RCC 7860 (cell line): ENCODE data around the gene TRMT5.
A peak's percentile ranks its signal among the peaks of the same experiment; 100 is the strongest.

ENCODE experiments used
- DNase-seq: peaks from one replicate; pipeline ENCODE4 v3.0.0-alpha.2; 2015; ENCODE audit warnings: low spot score
- FAIRE-seq: peaks from 2 replicates; lab custom pipeline; 2012; peaks lifted over from hg19 to GRCh38; lab: Jason Lieb, UNC

Gene TRMT5

DNA sequence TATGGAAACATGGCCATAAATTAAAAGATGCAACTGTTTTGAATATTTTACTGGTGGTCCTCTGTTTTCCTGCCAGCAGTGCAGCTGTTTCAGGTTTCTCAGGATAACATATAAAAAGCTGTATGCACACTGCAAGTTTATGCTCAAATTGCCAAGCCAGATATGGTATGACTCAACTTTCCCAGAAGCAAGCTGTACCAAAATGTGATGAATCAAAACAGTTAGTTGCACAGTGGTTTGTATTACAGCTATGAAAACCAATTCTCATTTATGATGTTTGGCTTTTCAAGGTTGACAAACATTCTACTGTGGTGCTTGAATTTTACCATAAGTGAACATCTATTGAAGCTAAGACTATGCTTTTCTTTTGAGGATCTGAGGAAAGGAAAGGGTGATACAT, 15.5 kb downstream of the TRMT5 start:
- DNase-seq: no peak

DNA sequence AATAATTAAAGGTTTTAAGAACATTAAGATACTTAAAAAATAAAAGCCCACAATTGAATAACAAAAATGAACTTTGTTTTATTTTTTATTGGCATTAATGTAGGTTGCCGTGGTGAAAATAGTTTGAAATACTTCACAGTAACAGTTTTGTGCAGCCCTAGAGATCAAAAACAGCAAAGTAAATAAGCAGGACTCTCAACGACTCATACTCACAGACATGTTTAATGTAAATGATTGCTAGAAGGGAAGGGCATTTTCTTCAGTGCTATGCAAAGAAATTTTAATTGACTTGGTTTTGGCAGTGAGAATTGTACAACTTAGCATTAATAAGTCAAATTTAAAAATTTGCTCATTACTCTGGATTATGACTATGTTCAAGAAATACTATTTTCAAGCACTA, 16.0 kb downstream of the TRMT5 start:
- FAIRE-seq (no peak), DNase-seq (no peak)

More for the DNA sequence above, 15.5 kb downstream of the TRMT5 start:
- no peak for FAIRE-seq

- no peak for FAIRE-seq
- DNase-seq: no peak
Observed at GRCh38 chr14:60963761-60964160, 17.1 kb downstream of the TRMT5 start.

DNA sequence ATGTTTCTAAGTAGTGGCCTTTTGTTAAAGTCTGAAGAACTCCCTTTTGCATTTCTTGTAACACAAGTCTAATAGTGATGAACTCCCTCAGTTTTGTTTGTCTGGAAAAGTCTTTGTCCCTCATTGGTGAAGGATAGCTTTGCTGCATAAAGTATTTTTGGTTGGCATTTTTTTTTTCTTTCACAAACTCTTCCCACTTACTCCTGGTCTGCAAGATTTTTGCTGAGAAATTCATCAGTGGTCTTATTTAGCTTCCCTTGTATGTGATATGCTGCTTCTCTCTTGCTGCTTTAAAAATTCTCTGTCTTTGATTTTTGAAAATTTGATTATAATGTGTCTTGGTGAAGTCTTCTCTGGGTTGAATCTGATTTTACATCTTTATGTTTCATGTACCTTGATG, 22.7 kb downstream of the TRMT5 start:
- FAIRE-seq (no peak), DNase-seq (no peak)

GRCh38 chr14:60956632-60957031, 24.2 kb downstream of the TRMT5 start:
- DNase-seq (no peak), FAIRE-seq (no peak)

GRCh38 chr14:60956202-60956601, 24.7 kb downstream of the TRMT5 start:
- no peak for DNase-seq

GRCh38 chr14:60951776-60952435, 29.0 kb downstream of the TRMT5 start:
- FAIRE-seq (no peak), DNase-seq (no peak)

More at GRCh38 chr14:60956202-60956601, 24.7 kb downstream of the TRMT5 start:
- FAIRE-seq: no peak

DNA sequence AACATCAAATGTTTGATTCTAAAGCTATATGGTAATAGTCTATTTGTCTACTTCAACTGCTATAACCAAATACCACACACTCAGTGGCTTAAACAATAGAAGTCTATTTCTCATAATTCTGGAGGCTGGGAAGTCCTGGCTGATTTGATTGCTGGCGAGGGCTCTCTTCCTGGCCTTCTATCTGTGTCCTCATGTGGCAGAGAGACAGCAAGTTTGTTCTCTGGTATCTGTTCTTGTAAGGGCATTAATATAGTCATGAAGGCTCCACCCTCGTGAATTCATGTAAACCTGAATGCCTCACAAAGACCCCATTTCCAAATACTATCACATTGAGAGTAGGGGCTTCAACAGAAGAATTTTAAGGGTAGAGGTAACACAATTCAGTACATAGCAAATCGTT, 34.1 kb downstream of the TRMT5 start:
- DNase-seq: no peak

DNA sequence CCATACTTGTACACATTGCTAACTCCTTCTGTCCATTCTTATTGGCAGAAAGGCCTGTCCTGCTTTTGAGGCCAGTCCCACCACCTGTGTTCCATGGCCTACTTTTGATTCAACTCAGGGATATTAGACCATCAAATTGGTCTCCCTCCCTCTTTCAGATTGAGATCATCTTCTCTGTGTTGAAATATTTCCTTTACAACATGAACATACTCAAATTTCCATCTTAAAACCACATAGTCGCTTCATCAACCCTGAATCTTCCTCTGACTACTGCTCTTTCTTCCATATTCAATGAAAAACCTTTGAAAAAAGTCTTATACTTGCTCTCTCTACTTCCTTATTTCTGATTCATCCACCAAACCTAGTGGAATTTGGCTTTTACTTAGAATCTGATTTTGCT, 34.9 kb downstream of the TRMT5 start:
- FAIRE-seq: no peak

More for the DNA sequence above, 34.1 kb downstream of the TRMT5 start:
- FAIRE-seq: no peak

GRCh38 chr14:60944204-60944603, 36.7 kb downstream of the TRMT5 start:
- DNase-seq (no peak), FAIRE-seq (no peak)

More for the DNA sequence above, 34.9 kb downstream of the TRMT5 start:
- DNase-seq: no peak

GRCh38 chr14:60943637-60944032, 37.2 kb downstream of the TRMT5 start:
- FAIRE-seq (no peak), DNase-seq (no peak)

- FAIRE-seq: no peak
- no peak for DNase-seq
Observed at GRCh38 chr14:60935319-60935718, 45.6 kb downstream of the TRMT5 start.

GRCh38 chr14:60933920-60934655, 46.8 kb downstream of the TRMT5 start:
- FAIRE-seq (no peak), DNase-seq (no peak)

DNA sequence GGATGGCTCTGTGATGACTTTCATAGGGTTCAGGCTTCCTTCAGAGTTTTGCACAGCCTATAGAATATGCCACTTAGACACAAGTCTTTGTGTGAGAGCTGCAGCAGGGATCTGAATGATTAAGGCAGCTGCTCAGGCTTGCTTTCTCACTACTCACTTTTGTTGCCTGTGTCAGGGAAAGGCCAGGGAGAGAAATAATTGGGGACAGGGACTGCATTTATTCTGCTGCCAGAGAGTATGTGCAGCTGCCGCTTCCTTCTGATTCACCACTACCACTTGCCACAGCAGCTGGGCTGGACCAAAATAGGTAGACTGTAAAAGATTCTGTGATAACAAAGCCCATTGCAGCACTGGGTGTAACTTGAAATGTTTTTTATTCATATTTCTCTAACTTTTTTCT, 49.7 kb downstream of the TRMT5 start:
- no peak for FAIRE-seq
- DNase-seq: no peak

DNA sequence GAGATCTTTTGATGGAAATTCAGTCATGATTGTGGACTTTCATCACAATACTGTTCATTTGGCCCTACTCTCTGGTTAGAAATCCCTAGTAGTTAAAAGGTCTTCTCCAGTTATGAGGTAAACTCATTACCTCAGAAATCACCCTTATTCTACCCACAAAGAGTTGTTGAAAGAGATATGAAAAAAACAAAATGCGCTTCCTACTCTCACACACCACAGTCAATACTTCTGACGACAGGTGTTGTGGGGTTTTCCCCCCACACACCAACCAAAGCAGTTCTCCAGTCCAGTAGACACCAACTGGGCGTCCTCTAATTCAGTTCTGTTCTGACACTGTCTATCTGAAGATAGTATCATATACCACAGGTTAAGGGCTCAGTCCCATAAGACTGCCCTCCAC, 54.9 kb downstream of the TRMT5 start:
- no peak for FAIRE-seq

DNA sequence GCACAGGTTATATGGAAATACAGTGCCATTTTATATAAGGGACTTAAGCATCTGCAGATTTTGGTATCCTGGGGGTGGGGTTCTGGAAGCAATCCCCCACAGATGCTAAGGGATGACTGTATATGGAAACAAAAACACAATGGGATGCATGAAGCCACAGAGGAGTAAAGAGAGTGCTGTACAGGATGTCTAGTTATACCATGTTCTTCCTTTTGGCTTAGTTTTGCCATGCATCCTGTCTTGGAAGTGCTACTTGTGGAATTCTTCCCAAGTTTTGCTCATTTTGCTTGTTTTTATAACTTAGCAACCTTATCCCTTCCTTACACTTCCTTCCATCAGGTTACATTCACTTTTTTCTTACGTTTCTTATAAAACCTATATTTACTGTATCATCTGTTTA, 55.6 kb downstream of the TRMT5 start:
- DNase-seq (no peak), FAIRE-seq (no peak)

More for the DNA sequence above, 54.9 kb downstream of the TRMT5 start:
- no peak for DNase-seq

DNA sequence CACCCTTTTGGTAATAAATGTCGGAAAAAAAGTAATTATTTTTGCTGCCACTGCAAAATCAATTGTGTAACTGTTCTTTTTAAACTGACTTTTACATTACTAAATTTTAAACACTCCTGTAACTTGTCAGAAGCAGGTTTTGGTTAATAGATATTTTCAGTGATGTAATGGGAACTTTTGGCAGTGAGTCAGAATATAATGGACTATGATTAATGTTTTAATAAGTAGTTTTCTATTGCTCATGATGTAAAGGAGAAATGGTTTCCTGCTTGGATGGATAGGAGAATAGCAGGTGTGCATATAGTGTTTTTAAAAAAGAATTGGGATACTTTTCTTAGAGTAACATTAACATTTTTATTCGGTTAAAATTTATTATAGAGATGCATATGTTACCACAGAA, 58.8 kb downstream of the TRMT5 start:
- DNase-seq (peak; percentile 6), FAIRE-seq (peak; percentile 65)
